Trophoblast cell (in vitro differentiated cells and primary cell): ENCODE results near the gene MCF2L.
A peak's percentile ranks its signal among the peaks of the same experiment; 100 is the strongest.

Source experiments
- DNase-seq, 2 donors: peaks; one replicate each; pipeline ENCODE4 v3.0.0-alpha.2; 2016
- H2AFZ ChIP-seq: 2 replicates; pipeline ENCODE4 v1.6.1; 2013; ENCODE audit warnings: low read length, moderate library complexity, mild to moderate bottlenecking; ENCODE audit not compliant: insufficient read depth, poor library complexity
- H2AK5ac ChIP-seq: 2 replicates; pipeline ENCODE4 v1.6.1; 2013; ENCODE audit warnings: mild to moderate bottlenecking, low read length
- H2BK120ac ChIP-seq: 2 replicates; pipeline ENCODE4 v1.6.1; 2013; ENCODE audit warnings: low read length, mild to moderate bottlenecking, moderate library complexity; ENCODE audit not compliant: insufficient read depth, poor library complexity
- H2BK12ac ChIP-seq: 2 replicates; pipeline ENCODE4 v1.6.1; 2013; ENCODE audit warnings: mild to moderate bottlenecking, low read length, moderate library complexity
- H2BK5ac ChIP-seq: 2 replicates; pipeline ENCODE4 v1.6.1; 2013; ENCODE audit warnings: low read length, low read depth, moderate library complexity, mild to moderate bottlenecking; ENCODE audit not compliant: poor library complexity
- H3K14ac ChIP-seq: 2 replicates; pipeline ENCODE4 v1.6.1; 2013; ENCODE audit warnings: mild to moderate bottlenecking, low read length
- H3K18ac ChIP-seq: 2 replicates; pipeline ENCODE4 v1.6.1; 2013; ENCODE audit warnings: mild to moderate bottlenecking, low read length
- H3K23ac ChIP-seq: 2 replicates; pipeline ENCODE4 v1.6.1; 2013; ENCODE audit warnings: low read length
- H3K27ac ChIP-seq: 2 replicates; pipeline ENCODE4 v1.5.1; 2013; ENCODE audit warnings: low read depth, mild to moderate bottlenecking, inconsistent platforms, low read length, moderate library complexity
- H3K27me3 ChIP-seq: 2 replicates; pipeline ENCODE4 v1.6.1; 2013; ENCODE audit warnings: inconsistent platforms, mild to moderate bottlenecking, low read length, moderate library complexity; ENCODE audit not compliant: insufficient read depth
- H3K36me3 ChIP-seq, 2 experiments: 1 replicate in 1 of 2; 2 replicates in 1 of 2; pipeline ENCODE4 v1.6.1; 2013; ENCODE audit warnings: low read length in 2 of 2, mild to moderate bottlenecking in 2 of 2, moderate library complexity in 1 of 2; ENCODE audit not compliant: insufficient read depth in 2 of 2, control insufficient read depth in 1 of 2
- H3K4ac ChIP-seq: 2 replicates; pipeline ENCODE4 v1.6.1; 2013; ENCODE audit warnings: low read depth, mild to moderate bottlenecking, low read length, moderate library complexity
- H3K4me1 ChIP-seq, 2 experiments: 1 replicate in 1 of 2; 2 replicates in 1 of 2; pipeline ENCODE4 v1.6.1; 2013; ENCODE audit warnings: low read length in 2 of 2, mild to moderate bottlenecking in 2 of 2, moderate library complexity in 1 of 2; ENCODE audit not compliant: insufficient read depth in 2 of 2, control insufficient read depth in 1 of 2
- H3K4me2 ChIP-seq: 2 replicates; pipeline ENCODE4 v1.6.1; 2013; ENCODE audit warnings: inconsistent platforms, mild to moderate bottlenecking, low read length, moderate library complexity
- H3K4me3 ChIP-seq: 2 replicates; pipeline ENCODE4 v1.5.1; 2013; ENCODE audit warnings: mild to moderate bottlenecking, low read depth, low read length, inconsistent platforms
- H3K79me1 ChIP-seq: one replicate; pipeline ENCODE4 v1.6.1; 2013; ENCODE audit warnings: low read length
- H3K79me2 ChIP-seq: 2 replicates; pipeline ENCODE4 v1.6.1; 2013; ENCODE audit warnings: low read length, mild to moderate bottlenecking; ENCODE audit not compliant: control insufficient read depth, insufficient read depth, poor library complexity
- H3K9ac ChIP-seq: 2 replicates; pipeline ENCODE4 v1.6.1; 2013; ENCODE audit warnings: mild to moderate bottlenecking, low read length
- H3K9me3 ChIP-seq: 2 replicates; pipeline ENCODE4 v1.6.1; 2013; ENCODE audit warnings: low read depth, mild to moderate bottlenecking, control low read depth, inconsistent platforms, low read length; ENCODE audit not compliant: insufficient read depth
- H4K12ac ChIP-seq: 2 replicates; pipeline ENCODE4 v1.6.1; 2013; ENCODE audit warnings: low read depth, mild to moderate bottlenecking, low read length, moderate library complexity
- H4K8ac ChIP-seq: 2 replicates; pipeline ENCODE4 v1.6.1; 2013; ENCODE audit warnings: low read depth, mild to moderate bottlenecking, low read length, moderate library complexity
- H4K91ac ChIP-seq: one replicate; pipeline ENCODE4 v1.6.1; 2013; ENCODE audit warnings: low read depth, mild to moderate bottlenecking, low read length, moderate library complexity
- WGBS: extraction: QIAGEN DNeasy Blood & Tissue Kit; methylation state at CpG from one replicate; pipeline ENCODE4 v1.1.7; 2013; ENCODE audit warnings: missing lambda C conversion rate; ENCODE audit not compliant: insufficient read length, insufficient coverage; ENCODE audit errors: extremely low coverage; 5-methylcytosine and 5-hydroxymethylcytosine counted together

Gene MCF2L

DNA sequence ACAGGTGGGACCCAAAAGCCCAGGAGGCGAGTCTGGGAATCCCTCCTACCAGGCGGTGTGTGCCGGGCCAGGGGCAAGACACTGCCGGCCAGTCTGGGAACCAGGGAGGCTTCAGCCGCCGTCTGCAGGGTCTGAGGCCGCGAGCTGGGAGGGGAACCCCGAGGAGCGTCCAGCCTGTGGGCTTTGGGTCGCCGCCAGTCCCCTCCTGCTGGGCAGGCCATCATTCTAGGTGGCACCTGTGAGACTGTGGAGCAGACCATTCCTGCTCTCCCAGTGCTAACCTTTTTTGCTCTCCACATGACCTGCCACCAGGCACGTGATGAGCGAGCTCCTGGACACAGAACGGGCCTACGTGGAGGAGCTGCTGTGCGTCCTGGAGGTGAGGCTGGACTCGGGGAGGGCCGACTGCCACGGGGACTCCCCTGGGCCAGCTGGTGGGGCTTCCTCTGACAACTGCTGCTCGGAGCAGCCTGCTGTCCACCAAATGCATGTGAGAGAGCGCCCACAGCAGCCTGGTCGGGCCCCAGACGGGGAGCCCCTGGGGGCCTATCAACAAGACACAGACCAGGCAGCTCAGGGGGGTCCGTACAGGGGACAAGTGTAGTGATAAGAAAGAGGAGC lies 112.0 kb downstream of the MCF2L start:
- Histone ChIP-seq H3K4ac (no peak overlapping the region), H4K12ac (no peak overlapping the region), H2BK120ac (no peak overlapping the region), H2BK12ac (no peak overlapping the region), H2AFZ (no peak overlapping the region), H3K9ac (no peak overlapping the region), H2AK5ac (no peak overlapping the region), H3K79me2 (no peaks in the 10 kb centered on the region), H3K27me3 (no peaks in the 10 kb centered on the region), H3K4me1 (no peaks in the 10 kb centered on the region), H3K14ac (no peak overlapping the region), H3K9me3 (peaks cover 2% of the 10 kb centered on the region), H3K27ac (no peak overlapping the region), H3K4me2 (no peak overlapping the region), H2BK5ac (no peak overlapping the region), H4K91ac (no peak overlapping the region), H3K18ac (no peak overlapping the region), H3K4me3 (no peak overlapping the region), H3K23ac (no peak overlapping the region), H4K8ac (no peak overlapping the region), H3K36me3 (no peaks in the 10 kb centered on the region), H3K79me1 (no peaks in the 10 kb centered on the region)
- DNase-seq = no peak
- WGBS = no CpG with 5 or more reads among the region's 25 CpGs

DNA sequence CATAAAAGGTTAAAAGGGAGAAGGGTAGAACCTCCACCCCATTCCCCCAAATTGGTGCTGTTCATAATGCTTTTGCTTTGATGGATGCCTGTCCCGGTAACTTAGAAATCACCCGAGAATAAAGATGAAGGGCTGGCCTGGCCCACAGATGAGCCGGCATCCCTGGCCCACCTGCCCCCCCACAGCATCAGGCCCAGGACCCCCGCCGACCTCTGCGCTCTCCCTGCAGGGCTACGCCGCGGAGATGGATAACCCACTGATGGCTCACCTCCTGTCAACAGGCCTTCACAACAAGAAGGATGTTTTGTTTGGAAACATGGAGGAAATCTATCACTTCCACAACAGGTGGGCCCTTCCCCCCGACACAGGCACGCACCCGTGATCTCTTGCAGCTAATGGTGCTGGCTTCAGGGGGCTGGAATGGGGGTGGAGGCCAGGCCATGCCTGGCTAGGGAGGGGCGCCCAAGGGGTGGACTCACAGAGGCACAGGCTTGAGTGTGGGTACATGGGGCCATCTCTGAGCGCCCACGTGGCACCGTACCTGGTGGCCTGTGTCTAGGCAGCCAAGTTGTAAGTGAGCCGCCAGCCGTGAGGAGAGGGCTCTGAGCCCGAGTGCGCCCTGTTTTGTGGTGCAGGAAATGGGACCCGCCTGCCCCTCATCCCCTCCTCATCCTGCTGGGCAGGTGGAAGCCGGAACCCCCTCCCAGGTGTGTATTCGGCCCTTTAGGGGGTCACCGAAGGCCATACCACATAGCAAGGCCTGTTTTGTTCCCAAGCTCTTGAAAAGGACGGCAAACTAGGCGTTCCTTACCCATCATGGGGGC lies 113.4 kb downstream of the MCF2L start:
- Histone ChIP-seq H3K4ac (no peak overlapping the region), H2BK12ac (no peak overlapping the region), H3K4me3 (no peak overlapping the region), H2AFZ (no peak overlapping the region), H2BK120ac (no peak overlapping the region), H3K4me2 (no peak overlapping the region), H4K91ac (no peak overlapping the region), H3K18ac (no peak overlapping the region), H3K9ac (no peak overlapping the region), H2BK5ac (no peak overlapping the region), H4K12ac (no peak overlapping the region), H3K79me2 (no peaks in the 10 kb centered on the region), H3K27ac (no peak overlapping the region), H3K9me3 (peaks cover 2% of the 10 kb centered on the region), H2AK5ac (no peak overlapping the region), H3K27me3 (no peaks in the 10 kb centered on the region), H3K36me3 (no peaks in the 10 kb centered on the region), H3K79me1 (no peaks in the 10 kb centered on the region), H3K4me1 (no peaks in the 10 kb centered on the region), H4K8ac (no peak overlapping the region), H3K14ac (no peak overlapping the region), H3K23ac (no peak overlapping the region)
- DNase-seq = no peak
- no CpG with 5 or more reads among the region's 26 CpGs for WGBS

DNA sequence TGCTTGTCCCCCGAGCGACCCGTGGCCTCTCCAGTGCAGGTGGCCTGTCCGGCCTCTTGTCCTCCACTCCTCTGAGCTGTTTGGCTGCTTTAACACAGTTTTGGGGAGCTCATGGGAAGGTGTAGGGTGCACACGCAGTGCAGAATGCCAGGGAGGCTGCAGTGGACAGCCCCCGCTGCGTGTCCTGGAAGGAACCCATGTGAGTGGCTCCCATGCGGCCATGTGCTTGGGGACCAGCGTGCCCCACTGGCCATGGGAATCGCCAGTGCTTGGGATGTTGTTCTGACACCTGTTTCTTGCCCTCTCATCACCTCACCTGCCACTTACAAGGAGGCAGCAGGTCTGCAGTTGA lies 114.0 kb downstream of the MCF2L start:
- Histone ChIP-seq H3K79me2 (no peaks in the 10 kb centered on the region), H3K23ac (no peak overlapping the region), H4K12ac (no peak overlapping the region), H3K4me1 (no peaks in the 10 kb centered on the region), H2AK5ac (no peak overlapping the region), H3K18ac (no peak overlapping the region), H2BK120ac (no peak overlapping the region), H3K27ac (no peak overlapping the region), H2BK12ac (no peak overlapping the region), H3K4me3 (no peak overlapping the region), H3K4me2 (no peak overlapping the region), H3K14ac (no peak overlapping the region), H2BK5ac (no peak overlapping the region), H3K36me3 (no peaks in the 10 kb centered on the region), H3K79me1 (no peaks in the 10 kb centered on the region), H2AFZ (no peak overlapping the region), H3K27me3 (no peaks in the 10 kb centered on the region), H3K9me3 (peaks cover 2% of the 10 kb centered on the region), H4K8ac (no peak overlapping the region), H4K91ac (no peak overlapping the region), H3K4ac (no peak overlapping the region), H3K9ac (no peak overlapping the region)
- WGBS = no CpG with 5 or more reads among the region's 10 CpGs
- DNase-seq = no peak

DNA sequence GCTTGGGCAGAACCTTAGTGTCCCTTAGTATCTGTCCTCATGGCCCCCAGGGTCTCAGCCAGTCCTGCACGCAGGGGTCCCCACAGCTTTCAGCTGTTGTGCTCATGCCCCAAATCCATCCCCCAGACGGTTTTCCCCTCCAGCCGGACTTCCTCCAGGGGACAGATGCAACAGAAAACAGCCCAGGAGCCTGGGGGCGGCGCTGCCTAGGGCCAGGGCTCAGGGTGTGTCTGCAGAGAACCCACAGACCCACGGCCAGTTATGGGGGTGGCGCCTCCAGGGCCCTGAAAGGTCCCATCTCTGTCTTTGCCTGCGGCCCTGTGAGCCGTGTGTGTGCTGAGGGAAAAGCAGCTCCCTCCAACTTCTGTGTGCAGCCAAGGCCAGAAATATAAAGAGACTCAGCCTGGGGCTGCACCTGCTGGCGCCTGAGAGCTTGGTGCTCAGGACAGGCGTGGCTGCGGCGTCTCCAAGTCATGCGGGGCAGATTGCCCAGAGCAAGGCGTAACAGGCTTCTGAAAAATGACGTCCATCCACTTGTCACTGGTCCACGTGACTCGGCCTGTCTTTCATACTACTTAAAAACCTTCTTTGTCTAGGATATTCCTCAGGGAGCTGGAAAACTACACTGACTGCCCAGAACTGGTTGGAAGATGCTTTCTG lies 114.5 kb downstream of the MCF2L start:
- Histone ChIP-seq H3K9me3 (peaks cover 2% of the 10 kb centered on the region), H2BK12ac (no peak overlapping the region), H3K9ac (no peak overlapping the region), H3K4me2 (no peak overlapping the region), H3K4me3 (no peak overlapping the region), H4K91ac (no peak overlapping the region), H3K27ac (no peak overlapping the region), H4K12ac (no peak overlapping the region), H3K27me3 (no peaks in the 10 kb centered on the region), H2AFZ (no peak overlapping the region), H3K4me1 (no peaks in the 10 kb centered on the region), H2BK120ac (no peak overlapping the region), H3K36me3 (no peaks in the 10 kb centered on the region), H3K4ac (no peak overlapping the region), H4K8ac (no peak overlapping the region), H3K79me1 (no peaks in the 10 kb centered on the region), H2AK5ac (no peak overlapping the region), H3K18ac (no peak overlapping the region), H2BK5ac (no peak overlapping the region), H3K14ac (no peak overlapping the region), H3K23ac (no peak overlapping the region), H3K79me2 (no peaks in the 10 kb centered on the region)
- WGBS = no CpG with 5 or more reads among the region's 18 CpGs
- DNase-seq = peak; percentile 84 to 85
